GM12878 (cell line): ENCODE data around the gene COLQ. TPM values are rescaled to one million over a fixed set of nuclear protein-coding genes. Genes with fewer than 3 reads are reported as not detected.
"Not testable (repeated sequence)": the region's sequence is repeated elsewhere in the genome, so short reads cannot be mapped to it uniquely, and the experiment has no call there.

ENCODE experiments used
- ATAC-seq: fragments of 200-7000 bp; cut with Tn5 transposase; 3 replicates; pipeline ENCODE4 v1.9.1; 2020; ENCODE audit warnings: mild to moderate bottlenecking, moderate library complexity
- BruUV-seq: library from RNA; stranded (reverse); fragments of 400-500 nt; replicated peaks from 2 replicates; lab custom pipeline; 2021; lab: Mats Ljungman, UMichigan
- CTCF ChIA-PET: fragments of 300-600 bp; sonication (Branson Sonifier 250); formaldehyde crosslinking; extraction: SDS; loops from one replicate; lab custom pipeline; 2021; ENCODE audit warnings: inconsistent platforms; lab: Yijun Ruan, JAX
- POLR2A ChIA-PET: fragments of 350-600 bp; formaldehyde crosslinking; extraction: SDS; loops from one replicate; lab custom pipeline; 2021; ENCODE audit warnings: inconsistent platforms; lab: Charles Lee
- RAD21 ChIA-PET: fragments of 300-600 bp; sonication (Branson Sonifier 250); formaldehyde crosslinking; loops from one replicate; lab custom pipeline; 2023; ENCODE audit warnings: antibody characterized with exemption; ENCODE audit not compliant: unreplicated experiment; lab: Charles Lee
- SMC1A ChIA-PET: fragments of 300-600 bp; sonication (Branson Sonifier 250); formaldehyde crosslinking; loops from one replicate; lab custom pipeline; 2023; ENCODE audit not compliant: unreplicated experiment, uncharacterized antibody; lab: Charles Lee
- DNase-seq: peaks from one replicate; pipeline ENCODE4 v3.0.0-alpha.2; 2011; ENCODE audit warnings: low read depth, low spot score
- FAIRE-seq: peaks from 3 replicates; lab custom pipeline; 2011; peaks lifted over from hg19 to GRCh38; lab: Jason Lieb, UNC
- H2AFZ ChIP-seq: 2 replicates; pipeline ENCODE4 v1.6.0; 2011; ENCODE audit warnings: low read depth, low read length, control low read depth; ENCODE audit not compliant: control insufficient read depth
- H3K27ac ChIP-seq: 2 replicates; pipeline ENCODE4 v1.5.1; 2011; ENCODE audit warnings: control low read depth; ENCODE audit not compliant: control insufficient read depth, insufficient read depth
- H3K27me3 ChIP-seq, 2 experiments: replicated peaks in 1 of 2; 2 replicates each; pipeline versions ENCODE4 v1.6.0 to v1.6.1; 2011; ENCODE audit warnings: low read length in 1 of 2; ENCODE audit not compliant: control insufficient read depth in 2 of 2, insufficient read depth in 2 of 2
- H3K36me3 ChIP-seq, 2 experiments: 2 replicates each; pipeline ENCODE4 v1.5.1; 2011; ENCODE audit warnings: low read length in 1 of 2; ENCODE audit not compliant: control insufficient read depth in 2 of 2, insufficient read depth in 2 of 2
- H3K4me1 ChIP-seq: 2 replicates; pipeline ENCODE4 v1.6.1; 2011; ENCODE audit warnings: mild to moderate bottlenecking, low read length, moderate library complexity, mixed read lengths; ENCODE audit not compliant: control insufficient read depth, insufficient read depth
- H3K4me2 ChIP-seq: 2 replicates; pipeline ENCODE4 v1.6.0; 2011; ENCODE audit warnings: control low read depth; ENCODE audit not compliant: control insufficient read depth, insufficient read depth
- H3K4me3 ChIP-seq: fragments of 200-600 bp; sonication (generic); 2 replicates; pipeline ENCODE4 v1.5.1; 2016
- H3K79me2 ChIP-seq: 2 replicates; pipeline ENCODE4 v1.6.0; 2011; ENCODE audit warnings: low read length; ENCODE audit not compliant: control insufficient read depth, insufficient read depth
- H3K9ac ChIP-seq: 2 replicates; pipeline ENCODE4 v1.8.0; 2011; ENCODE audit warnings: low read length, control low read depth, mixed read lengths; ENCODE audit not compliant: control insufficient read depth, insufficient read depth
- H3K9me3 ChIP-seq: replicated peaks from 3 replicates; pipeline ENCODE4 v1.5.1; 2011; ENCODE audit warnings: mild to moderate bottlenecking, low read length; ENCODE audit not compliant: control insufficient read depth, insufficient read depth
- H4K20me1 ChIP-seq: 2 replicates; pipeline ENCODE4 v1.6.0; 2011; ENCODE audit not compliant: control insufficient read depth, insufficient read depth
- NBN ChIP-seq: fragments of 450-650 bp; IDR thresholded peaks from 2 replicates; pipeline ENCODE4 v1.6.1; 2016
- POLR2A ChIP-seq: IDR thresholded peaks from 2 replicates; pipeline ENCODE4 v1.6.1; 2011; ENCODE audit warnings: low read depth, mild to moderate bottlenecking, low read length
- WGBS: methylation state at CpG from one replicate; pipeline ENCODE4 v1.1.6; 2016; ENCODE audit warnings: low lambda C conversion rate; ENCODE audit not compliant: insufficient replicate concordance, insufficient coverage; ENCODE audit errors: missing lambda C conversion rate; 5-methylcytosine and 5-hydroxymethylcytosine counted together
- in situ Hi-C: fragments of 300-500 bp; cut with MboI; formaldehyde crosslinking; loops from 9 replicates; pipeline ENCODE4 v1.14.3; 2018; ENCODE audit warnings: mixed read lengths
- intact Hi-C: fragments of 100-400 bp; cut with micrococcal nuclease; formaldehyde crosslinking; loops from one replicate; pipeline ENCODE4 v1.14.2; 2022; ENCODE audit not compliant: unreplicated experiment
- polyA plus RNA-seq, 11 experiments: library from polyadenylated mRNA; depleted of rRNA in 4 of 11; unstranded in 6 of 11; stranded (reverse) in 5 of 11; fragments of >200 nt; fragmentation: Nextera tagmentation in 4 of 11; fragmentation: Illumina TruSeq in 1 of 11; extraction: Ambion mirVana in 4 of 11; extraction: Trizol in 1 of 11; gene quantifications; 1 replicate in 1 of 11; 2 replicates in 10 of 11; pipeline versions ENCODE4 v1.2.1 to v1.2.3, GENCODE V29; 2011 to 2016; ENCODE audit warnings: inconsistent platforms in 2 of 11, missing spikeins in 2 of 11, low read depth in 1 of 11
- total RNA-seq, 4 experiments: library from RNA; depleted of rRNA in 3 of 4; stranded (reverse); fragments of >200 nt in 3 of 4; fragmentation: Illumina TruSeq in 1 of 4; extraction: Trizol in 1 of 4; gene quantifications; 2 replicates each; pipeline versions ENCODE4 v1.2.1 to v1.2.3, GENCODE V29; 2013 to 2021
- TF ChIP-seq, protein P1 (sequence below): fragments of 450-650 bp; IDR thresholded peaks from 2 replicates; pipeline ENCODE4 v1.6.1; 2018; ENCODE audit warnings: mild to moderate bottlenecking, low read depth, moderate library complexity; ENCODE audit not compliant: partially characterized antibody

COLQ gene
- total and polyA plus RNA-seq, 10 of the 15 experiments (the other 5 are each of a cell fraction or from before 2014, with no cell fraction given), result 0.13 to 2.7 (median 0.70) TPM

DNA sequence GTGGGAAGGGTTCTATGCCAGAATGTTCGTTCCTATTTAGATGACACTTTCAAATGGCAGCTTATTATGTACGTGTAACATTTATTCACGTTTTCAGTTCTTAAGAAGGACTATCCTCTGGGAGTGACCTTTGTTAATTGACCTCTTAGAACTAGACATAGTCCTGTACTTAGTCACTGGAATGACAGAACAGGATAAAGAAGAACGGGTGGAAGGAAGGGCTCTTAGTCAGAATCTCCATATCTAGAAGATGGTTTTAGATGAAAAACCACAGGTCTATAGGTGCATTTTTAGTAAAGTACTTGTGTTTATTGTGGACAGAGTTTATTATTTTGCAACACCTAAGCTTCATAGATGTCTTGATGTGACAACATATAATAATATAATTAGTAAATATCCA lies 100.6 kb downstream of the COLQ start (continued):
- TF ChIP-seq, protein P1, sequence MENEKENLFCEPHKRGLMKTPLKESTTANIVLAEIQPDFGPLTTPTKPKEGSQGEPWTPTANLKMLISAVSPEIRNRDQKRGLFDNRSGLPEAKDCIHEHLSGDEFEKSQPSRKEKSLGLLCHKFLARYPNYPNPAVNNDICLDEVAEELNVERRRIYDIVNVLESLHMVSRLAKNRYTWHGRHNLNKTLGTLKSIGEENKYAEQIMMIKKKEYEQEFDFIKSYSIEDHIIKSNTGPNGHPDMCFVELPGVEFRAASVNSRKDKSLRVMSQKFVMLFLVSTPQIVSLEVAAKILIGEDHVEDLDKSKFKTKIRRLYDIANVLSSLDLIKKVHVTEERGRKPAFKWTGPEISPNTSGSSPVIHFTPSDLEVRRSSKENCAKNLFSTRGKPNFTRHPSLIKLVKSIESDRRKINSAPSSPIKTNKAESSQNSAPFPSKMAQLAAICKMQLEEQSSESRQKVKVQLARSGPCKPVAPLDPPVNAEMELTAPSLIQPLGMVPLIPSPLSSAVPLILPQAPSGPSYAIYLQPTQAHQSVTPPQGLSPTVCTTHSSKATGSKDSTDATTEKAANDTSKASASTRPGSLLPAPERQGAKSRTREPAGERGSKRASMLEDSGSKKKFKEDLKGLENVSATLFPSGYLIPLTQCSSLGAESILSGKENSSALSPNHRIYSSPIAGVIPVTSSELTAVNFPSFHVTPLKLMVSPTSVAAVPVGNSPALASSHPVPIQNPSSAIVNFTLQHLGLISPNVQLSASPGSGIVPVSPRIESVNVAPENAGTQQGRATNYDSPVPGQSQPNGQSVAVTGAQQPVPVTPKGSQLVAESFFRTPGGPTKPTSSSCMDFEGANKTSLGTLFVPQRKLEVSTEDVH, result no peak
- TF ChIP-seq POLR2A (no peak), NBN (no peak)

GRCh38 chr3:15410966-15411365 lies 110.5 kb downstream of the COLQ start:
- H3K79me2 ChIP-seq, H4K20me1 ChIP-seq, SMC1A ChIA-PET, H3K4me2 ChIP-seq, DNase-seq, in situ Hi-C loops, BruUV-seq, H3K9ac ChIP-seq, FAIRE-seq, H3K27me3 ChIP-seq, ATAC-seq, H3K4me3 ChIP-seq, H3K9me3 ChIP-seq, H2AFZ ChIP-seq, intact Hi-C loops, H3K4me1 ChIP-seq, H3K27ac ChIP-seq, POLR2A ChIA-PET, RAD21 ChIA-PET: not testable (repeated sequence)
- CTCF ChIA-PET, result interaction anchor here (0.6 to 0.8 kb wide), 2 partner anchors 8 to 190 kb away, joined by 3 to 4 read pairs; no protein-coding TSS in a partner anchor
- over 99% methylated on average over 7 of the region's 7 CpGs for WGBS
- H3K36me3 ChIP-seq, result peaks cover 7 to 15% of the 10 kb centered on the region in 2 experiments; a peak in 3 of 4 replicates
